ENCODE data around the gene GMDS.

GRCh38 chr6:1688396-1688795 is 557.0 kb downstream of the GMDS start:
- TF ChIP-seq CTCF (conservative IDR thresholded peaks at IDR 0.05; ENCODE audit: low read depth in 2 of 2) (no peak), EZH2phosphoT487 (IDR thresholded peaks at IDR 0.05; ENCODE audit: unreplicated experiment) (no peak), POLR2AphosphoS5 (IDR thresholded peaks at IDR 0.05; ENCODE audit: low read depth) (no peak), ZNF331 (CRISPR knock-in tag; IDR thresholded peaks at IDR 0.05; ENCODE audit: low read depth) (no peak)
